Measurements from ENCODE around the gene CSRP3.
A peak's percentile ranks its signal among the peaks of the same experiment; 100 is the strongest.

Gene CSRP3

GRCh38 chr11:19201737-19202605 lies at the start of gene CSRP3:
TSS of gene CSRP3 (minus strand) at chr11:19201983. CDS start at chr11:19192448, 9,535 bp downstream.
- H3K27me3 ChIP-seq (replicated peaks; ENCODE audit: control insufficient read depth, insufficient read depth, low read length) = peaks cover 22% of the 10 kb centered on the region
- no peaks in the 10 kb centered on the region for H3K9me3 ChIP-seq (ENCODE audit: control insufficient read depth, low read length)
- no peak for DNase-seq (ENCODE audit: low read depth)
- peaks cover 6% of the 10 kb centered on the region for H3K4me1 ChIP-seq (ENCODE audit: control insufficient read depth, insufficient read depth, low read length)
- H3K4me3 ChIP-seq (ENCODE audit: low read length) = no peak within 1 kb of the TSS
- no peaks in the 10 kb centered on the region for H3K36me3 ChIP-seq (ENCODE audit: control insufficient read depth, insufficient read depth, low read length, severe bottlenecking)
- H3K9ac ChIP-seq (ENCODE audit: low read length) = no peak within 1 kb of the TSS

- Histone ChIP-seq H3K4me1 (ENCODE audit: control insufficient read depth, insufficient read depth, low read length) (no peaks in the 10 kb centered on the region), H3K36me3 (ENCODE audit: control insufficient read depth, insufficient read depth, low read length, severe bottlenecking) (no peaks in the 10 kb centered on the region), H3K4me3 (ENCODE audit: low read length) (no peak overlapping the region), H3K9ac (ENCODE audit: low read length) (no peak overlapping the region), H3K27me3 (replicated peaks; ENCODE audit: control insufficient read depth, insufficient read depth, low read length) (peaks cover 4% of the 10 kb centered on the region), H3K9me3 (ENCODE audit: control insufficient read depth, low read length) (peaks cover 5% of the 10 kb centered on the region)
- no peak for DNase-seq (ENCODE audit: low read depth)
Measured at GRCh38 chr11:19251577-19251976, 49.8 kb upstream of the CSRP3 start.

- Histone ChIP-seq H3K4me1 (ENCODE audit: control insufficient read depth, insufficient read depth, low read length) (peaks cover 17% of the 10 kb centered on the region), H3K9me3 (ENCODE audit: control insufficient read depth, low read length) (peaks cover 5% of the 10 kb centered on the region), H3K4me3 (ENCODE audit: low read length) (no peak overlapping the region), H3K9ac (ENCODE audit: low read length) (no peak overlapping the region), H3K27me3 (replicated peaks; ENCODE audit: control insufficient read depth, insufficient read depth, low read length) (peaks cover 10% of the 10 kb centered on the region), H3K36me3 (ENCODE audit: control insufficient read depth, insufficient read depth, low read length, severe bottlenecking) (no peaks in the 10 kb centered on the region)
- DNase-seq (ENCODE audit: low read depth) = no peak
Measured at GRCh38 chr11:19246816-19247215, 45.0 kb upstream of the CSRP3 start.

GRCh38 chr11:19245351-19245750 lies 43.6 kb upstream of the CSRP3 start:
- Histone ChIP-seq H3K4me1 (ENCODE audit: control insufficient read depth, insufficient read depth, low read length) (peaks cover 19% of the 10 kb centered on the region), H3K36me3 (ENCODE audit: control insufficient read depth, insufficient read depth, low read length, severe bottlenecking) (no peaks in the 10 kb centered on the region), H3K9ac (ENCODE audit: low read length) (no peak overlapping the region), H3K9me3 (ENCODE audit: control insufficient read depth, low read length) (peaks cover 5% of the 10 kb centered on the region), H3K27me3 (replicated peaks; ENCODE audit: control insufficient read depth, insufficient read depth, low read length) (peaks cover 11% of the 10 kb centered on the region), H3K4me3 (ENCODE audit: low read length) (no peak overlapping the region)
- no peak for DNase-seq (ENCODE audit: low read depth)

GRCh38 chr11:19244621-19245020 lies 42.8 kb upstream of the CSRP3 start:
- peaks cover 1% of the 10 kb centered on the region for H3K9me3 ChIP-seq (ENCODE audit: control insufficient read depth, low read length)
- H3K4me1 ChIP-seq (ENCODE audit: control insufficient read depth, insufficient read depth, low read length) = peaks cover 19% of the 10 kb centered on the region
- no peaks in the 10 kb centered on the region for H3K36me3 ChIP-seq (ENCODE audit: control insufficient read depth, insufficient read depth, low read length, severe bottlenecking)
- H3K9ac ChIP-seq (ENCODE audit: low read length) = no peak overlapping the region
- peaks cover 11% of the 10 kb centered on the region for H3K27me3 ChIP-seq (replicated peaks; ENCODE audit: control insufficient read depth, insufficient read depth, low read length)
- H3K4me3 ChIP-seq (ENCODE audit: low read length) = no peak overlapping the region
- DNase-seq (ENCODE audit: low read depth) = no peak

- no peak overlapping the region for H3K4me3 ChIP-seq (ENCODE audit: low read length)
- peaks cover 11% of the 10 kb centered on the region for H3K27me3 ChIP-seq (replicated peaks; ENCODE audit: control insufficient read depth, insufficient read depth, low read length)
- no peak overlapping the region for H3K9ac ChIP-seq (ENCODE audit: low read length)
- no peaks in the 10 kb centered on the region for H3K9me3 ChIP-seq (ENCODE audit: control insufficient read depth, low read length)
- DNase-seq (ENCODE audit: low read depth) = no peak
- peaks cover 19% of the 10 kb centered on the region for H3K4me1 ChIP-seq (ENCODE audit: control insufficient read depth, insufficient read depth, low read length)
- no peaks in the 10 kb centered on the region for H3K36me3 ChIP-seq (ENCODE audit: control insufficient read depth, insufficient read depth, low read length, severe bottlenecking)
Measured at GRCh38 chr11:19244084-19244483, 42.3 kb upstream of the CSRP3 start.

GRCh38 chr11:19243613-19244012 lies 41.8 kb upstream of the CSRP3 start:
- DNase-seq (ENCODE audit: low read depth) = no peak
- Histone ChIP-seq H3K4me3 (ENCODE audit: low read length) (no peak overlapping the region), H3K9ac (ENCODE audit: low read length) (no peak overlapping the region), H3K27me3 (replicated peaks; ENCODE audit: control insufficient read depth, insufficient read depth, low read length) (peaks cover 14% of the 10 kb centered on the region), H3K36me3 (ENCODE audit: control insufficient read depth, insufficient read depth, low read length, severe bottlenecking) (no peaks in the 10 kb centered on the region), H3K9me3 (ENCODE audit: control insufficient read depth, low read length) (no peaks in the 10 kb centered on the region), H3K4me1 (ENCODE audit: control insufficient read depth, insufficient read depth, low read length) (peaks cover 19% of the 10 kb centered on the region)

GRCh38 chr11:19243143-19243542 lies 41.4 kb upstream of the CSRP3 start:
- Histone ChIP-seq H3K27me3 (replicated peaks; ENCODE audit: control insufficient read depth, insufficient read depth, low read length) (peaks cover 14% of the 10 kb centered on the region), H3K4me3 (ENCODE audit: low read length) (no peak overlapping the region), H3K9ac (ENCODE audit: low read length) (no peak overlapping the region), H3K4me1 (ENCODE audit: control insufficient read depth, insufficient read depth, low read length) (peaks cover 19% of the 10 kb centered on the region), H3K9me3 (ENCODE audit: control insufficient read depth, low read length) (no peaks in the 10 kb centered on the region), H3K36me3 (ENCODE audit: control insufficient read depth, insufficient read depth, low read length, severe bottlenecking) (no peaks in the 10 kb centered on the region)
- no peak for DNase-seq (ENCODE audit: low read depth)

GRCh38 chr11:19242179-19242932 lies 40.6 kb upstream of the CSRP3 start:
- H3K4me3 ChIP-seq (ENCODE audit: low read length) = peak overlapping the region; percentile 79
- peak overlapping the region; percentile 48 for H3K9ac ChIP-seq (ENCODE audit: low read length)
- H3K36me3 ChIP-seq (ENCODE audit: control insufficient read depth, insufficient read depth, low read length, severe bottlenecking) = no peaks in the 10 kb centered on the region
- H3K4me1 ChIP-seq (ENCODE audit: control insufficient read depth, insufficient read depth, low read length) = peaks cover 19% of the 10 kb centered on the region
- H3K9me3 ChIP-seq (ENCODE audit: control insufficient read depth, low read length) = no peaks in the 10 kb centered on the region
- peaks cover 14% of the 10 kb centered on the region for H3K27me3 ChIP-seq (replicated peaks; ENCODE audit: control insufficient read depth, insufficient read depth, low read length)
- DNase-seq (ENCODE audit: low read depth) = peak; percentile 47

- Histone ChIP-seq H3K27me3 (replicated peaks; ENCODE audit: control insufficient read depth, insufficient read depth, low read length) (peaks cover 14% of the 10 kb centered on the region), H3K9me3 (ENCODE audit: control insufficient read depth, low read length) (no peaks in the 10 kb centered on the region), H3K4me1 (ENCODE audit: control insufficient read depth, insufficient read depth, low read length) (peaks cover 19% of the 10 kb centered on the region), H3K4me3 (ENCODE audit: low read length) (peak overlapping the region; percentile 79), H3K36me3 (ENCODE audit: control insufficient read depth, insufficient read depth, low read length, severe bottlenecking) (no peaks in the 10 kb centered on the region), H3K9ac (ENCODE audit: low read length) (peak overlapping the region; percentile 48)
- no peak for DNase-seq (ENCODE audit: low read depth)
Measured at GRCh38 chr11:19241260-19242178, 39.7 kb upstream of the CSRP3 start.

All from adipocyte (in vitro differentiated cells).